Epithelial cell of proximal tubule (primary cell): ENCODE data around the gene STMP1. TPM values are rescaled to one million over a fixed set of nuclear protein-coding genes. Genes with fewer than 3 reads are reported as not detected.
A peak's percentile ranks its signal among the peaks of the same experiment; 100 is the strongest.

Source experiments
- DNase-seq: peaks from one replicate; pipeline ENCODE4 v3.0.0-alpha.2; 2011; ENCODE audit warnings: low read depth
- H3K4me3 ChIP-seq: 2 replicates; pipeline ENCODE4 v1.5.1; 2011; ENCODE audit warnings: low read depth, mild to moderate bottlenecking, low read length
- total RNA-seq: library from RNA; depleted of rRNA; stranded (reverse); fragments of >200 nt; gene quantifications from 2 replicates; pipeline ENCODE4 v1.2.3, GENCODE V29; 2015
- TF ChIP-seq, protein P1 (sequence below): conservative IDR thresholded peaks from 2 replicates; pipeline ENCODE4 v1.5.1; 2012; ENCODE audit warnings: low read depth, mild to moderate bottlenecking, low read length

The STMP1 gene
- total RNA-seq, 1 donor from 2014 or later = 17.1 TPM

DNA sequence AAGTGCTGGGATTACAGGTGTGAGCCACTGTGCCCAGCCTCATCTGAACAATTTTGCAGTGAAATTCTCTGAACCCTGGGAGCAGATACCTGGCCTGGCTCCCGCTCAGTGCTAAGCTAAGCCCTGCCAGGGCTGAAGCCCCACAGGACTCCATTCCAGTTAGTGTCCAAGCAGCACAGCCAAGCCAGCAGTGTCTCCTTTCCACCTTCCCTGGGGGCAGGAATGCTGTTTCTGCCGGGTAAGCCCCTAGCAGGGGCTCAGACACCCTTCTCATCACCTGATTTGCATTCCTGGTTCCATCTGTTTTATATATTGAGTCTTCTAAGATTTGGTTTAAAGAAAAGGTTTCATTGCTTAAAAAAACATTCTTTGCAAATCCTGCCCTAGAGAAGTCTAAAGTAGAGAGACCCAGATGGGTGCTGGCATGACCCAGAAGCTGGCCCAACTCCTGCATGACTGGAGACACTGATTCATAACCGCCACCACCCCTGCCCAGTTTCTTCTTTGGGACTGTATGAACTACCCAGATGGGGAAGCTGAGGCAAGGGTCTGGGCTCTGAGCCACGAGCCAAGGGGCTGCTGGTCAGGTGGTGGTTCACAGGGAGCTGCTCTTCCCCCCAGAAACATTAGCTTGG lies 51.6 kb downstream of the STMP1 start:
- H3K4me3 ChIP-seq = no peak overlapping the region
- no peak for DNase-seq
- TF ChIP-seq, protein P1, sequence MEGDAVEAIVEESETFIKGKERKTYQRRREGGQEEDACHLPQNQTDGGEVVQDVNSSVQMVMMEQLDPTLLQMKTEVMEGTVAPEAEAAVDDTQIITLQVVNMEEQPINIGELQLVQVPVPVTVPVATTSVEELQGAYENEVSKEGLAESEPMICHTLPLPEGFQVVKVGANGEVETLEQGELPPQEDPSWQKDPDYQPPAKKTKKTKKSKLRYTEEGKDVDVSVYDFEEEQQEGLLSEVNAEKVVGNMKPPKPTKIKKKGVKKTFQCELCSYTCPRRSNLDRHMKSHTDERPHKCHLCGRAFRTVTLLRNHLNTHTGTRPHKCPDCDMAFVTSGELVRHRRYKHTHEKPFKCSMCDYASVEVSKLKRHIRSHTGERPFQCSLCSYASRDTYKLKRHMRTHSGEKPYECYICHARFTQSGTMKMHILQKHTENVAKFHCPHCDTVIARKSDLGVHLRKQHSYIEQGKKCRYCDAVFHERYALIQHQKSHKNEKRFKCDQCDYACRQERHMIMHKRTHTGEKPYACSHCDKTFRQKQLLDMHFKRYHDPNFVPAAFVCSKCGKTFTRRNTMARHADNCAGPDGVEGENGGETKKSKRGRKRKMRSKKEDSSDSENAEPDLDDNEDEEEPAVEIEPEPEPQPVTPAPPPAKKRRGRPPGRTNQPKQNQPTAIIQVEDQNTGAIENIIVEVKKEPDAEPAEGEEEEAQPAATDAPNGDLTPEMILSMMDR = no peak

DNA sequence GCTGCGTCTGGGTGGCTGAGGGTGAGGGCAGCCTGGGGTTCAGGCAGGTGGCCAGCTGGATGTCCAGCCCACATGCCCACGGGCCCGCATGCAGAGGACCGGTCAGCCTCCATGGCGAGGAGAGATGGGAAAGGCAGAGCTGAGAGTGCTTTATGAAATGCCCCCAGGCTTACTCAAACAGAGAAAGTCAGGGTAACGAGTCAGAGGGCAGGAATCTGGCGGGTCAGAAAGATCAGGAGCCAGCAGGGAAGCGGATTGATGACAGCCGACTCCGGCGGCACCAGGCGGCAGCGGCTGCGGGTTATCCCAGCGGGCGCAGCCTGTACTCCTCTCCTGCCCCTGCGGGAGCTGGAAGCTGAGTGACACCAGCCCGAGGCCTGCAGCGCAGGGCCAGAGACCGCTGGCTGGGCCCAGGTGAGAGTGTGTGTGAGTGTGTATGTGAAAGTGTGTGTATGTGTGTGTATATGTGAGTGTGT lies 52.3 kb downstream of the STMP1 start:
- H3K4me3 ChIP-seq = no peak overlapping the region
- no peak for DNase-seq
- TF ChIP-seq, protein P1 = no peak

DNA sequence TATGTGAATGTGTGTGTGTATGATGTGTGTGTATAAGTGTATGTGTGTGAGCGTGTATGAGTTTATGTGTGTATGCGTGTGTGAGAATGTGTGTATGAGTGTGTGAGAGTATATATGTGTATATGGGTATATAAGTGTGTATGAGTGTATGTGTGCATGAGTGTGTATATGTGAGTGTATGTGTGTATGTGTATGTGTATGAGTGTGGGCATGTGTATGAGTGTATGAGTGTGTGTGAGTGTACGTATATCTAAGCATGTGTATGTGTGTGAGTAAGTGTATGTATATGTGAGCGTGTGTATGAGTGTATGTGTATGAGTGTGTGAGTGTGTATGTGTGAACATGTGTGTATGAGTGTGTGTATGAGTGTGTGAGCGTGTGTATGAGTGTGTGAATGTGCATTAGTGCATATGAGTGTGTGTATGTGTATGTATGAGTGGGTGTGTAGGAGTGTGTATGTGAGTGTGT lies 52.8 kb downstream of the STMP1 start:
- DNase-seq = no peak
- TF ChIP-seq, protein P1 = no peak
- H3K4me3 ChIP-seq = no peak overlapping the region

DNA sequence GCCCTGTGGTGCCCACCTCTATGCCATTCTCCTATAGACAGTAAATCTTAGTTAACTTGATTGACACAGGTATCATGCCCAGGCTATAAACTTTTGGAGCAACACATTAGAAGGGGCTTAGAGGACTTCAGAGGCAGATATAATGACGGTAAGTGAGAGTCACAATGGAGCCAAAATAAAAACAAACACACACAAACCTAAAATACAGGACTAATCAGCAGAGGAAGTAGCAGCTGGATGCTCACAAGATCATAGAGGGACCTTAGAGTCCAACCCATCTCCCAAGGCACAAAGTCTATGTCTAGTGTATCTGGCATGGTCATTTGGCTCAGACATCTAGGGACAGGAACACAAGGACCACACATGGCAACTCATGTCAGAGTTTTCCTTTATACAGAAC lies 53.4 kb downstream of the STMP1 start:
- no peak overlapping the region for H3K4me3 ChIP-seq
- DNase-seq = no peak
- TF ChIP-seq, protein P1 = no peak

DNA sequence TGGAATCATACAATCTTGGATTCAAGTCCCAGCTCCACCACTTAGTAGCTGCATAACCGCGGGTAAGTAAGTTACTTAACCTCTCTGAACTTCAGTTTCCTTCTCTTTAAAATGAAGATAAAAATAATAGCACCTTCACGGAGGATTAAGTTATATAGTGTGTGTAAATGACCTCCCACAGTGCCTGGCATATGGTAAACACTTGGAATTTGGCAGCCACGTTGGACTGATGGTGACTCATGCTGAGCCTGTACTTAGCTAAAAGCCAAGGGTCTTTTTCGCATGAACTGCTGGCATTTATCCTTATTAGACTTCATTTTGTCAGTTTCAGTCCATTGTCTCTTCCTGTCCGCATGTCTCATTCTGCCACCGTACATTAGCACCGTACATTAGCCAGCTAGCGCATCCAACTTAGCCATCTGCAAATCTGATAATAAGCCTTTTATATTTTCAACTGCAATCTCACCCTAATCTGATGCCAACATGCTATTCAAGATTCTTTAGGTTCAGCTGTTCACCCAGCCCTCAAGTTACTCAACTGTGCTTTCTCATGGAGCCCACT lies 54.4 kb downstream of the STMP1 start:
- TF ChIP-seq, protein P1 = no peak
- no peak overlapping the region for H3K4me3 ChIP-seq
- peak; percentile 33 for DNase-seq

DNA sequence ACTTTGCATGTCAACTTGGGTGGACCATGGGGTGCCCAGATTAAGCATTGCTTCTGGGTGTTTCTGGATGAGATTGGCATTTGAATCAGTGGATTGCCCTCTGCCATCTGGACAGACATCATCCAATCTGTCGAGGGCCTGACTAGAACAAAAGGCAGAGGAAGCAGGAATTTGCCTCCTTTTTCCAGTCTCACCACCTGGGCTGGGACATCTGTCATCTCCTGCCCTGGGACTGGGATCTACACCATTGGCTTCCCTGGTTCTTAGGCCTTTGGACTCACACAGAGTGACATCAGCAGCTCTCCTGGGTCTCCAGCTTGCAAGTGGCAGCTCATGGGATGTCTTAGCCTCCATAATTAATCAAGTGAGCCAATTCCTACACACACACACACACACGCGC lies 55.4 kb downstream of the STMP1 start:
- TF ChIP-seq, protein P1 = no peak
- no peak for DNase-seq

DNA sequence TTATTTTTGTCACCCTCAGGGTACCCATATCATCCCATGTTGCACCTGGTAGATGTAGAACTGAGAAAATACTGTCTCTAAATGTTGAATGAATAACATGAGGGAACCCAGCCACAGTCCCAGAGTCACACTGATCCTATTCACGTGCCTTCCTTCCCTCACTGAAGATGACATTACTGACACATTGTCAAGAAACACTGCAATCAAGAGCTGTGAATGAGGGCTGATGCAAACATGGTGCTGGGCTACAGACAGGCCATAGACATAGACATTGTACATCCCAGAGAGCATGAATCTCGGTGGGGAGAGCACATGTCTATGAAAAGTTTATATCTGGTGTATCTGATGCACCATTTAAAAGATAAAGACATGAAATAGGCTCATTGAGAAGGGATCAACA lies 55.9 kb downstream of the STMP1 start:
- H3K4me3 ChIP-seq = no peak overlapping the region
- DNase-seq = no peak
- TF ChIP-seq, protein P1 = no peak

More for the DNA sequence above, 55.4 kb downstream of the STMP1 start:
- no peak overlapping the region for H3K4me3 ChIP-seq
